Right kidney (tissue), 1 donor: Measurements from ENCODE around the gene TMEM184A.
"Not testable (repeated sequence)": the region's sequence is repeated elsewhere in the genome, so short reads cannot be mapped to it uniquely, and the experiment has no call there.

Experiments
- DNase-seq: peaks from one replicate; pipeline ENCODE4 v3.0.0-alpha.2; 2016

TMEM184A gene

DNA sequence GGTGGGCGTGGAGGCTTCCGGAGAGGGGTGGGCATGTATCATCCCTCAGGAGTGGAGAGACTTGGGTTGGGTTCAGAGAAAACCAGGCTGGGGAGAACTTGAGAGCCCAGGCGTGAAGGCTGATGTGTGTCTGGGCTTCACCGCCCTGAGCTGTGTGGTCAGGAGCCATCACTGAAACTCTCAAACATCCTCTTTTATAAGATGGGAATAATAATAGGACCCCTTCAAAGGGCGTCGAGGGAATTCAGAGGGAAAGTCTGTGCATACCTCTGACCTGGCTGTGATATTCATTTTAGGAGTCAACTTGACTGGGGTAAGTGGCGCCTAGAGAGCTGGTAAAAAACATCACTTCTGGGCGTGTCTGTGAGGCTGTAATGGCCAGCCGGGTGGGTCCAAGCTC is 34.9 kb upstream of the TMEM184A start:
- DNase-seq, result no peak

DNA sequence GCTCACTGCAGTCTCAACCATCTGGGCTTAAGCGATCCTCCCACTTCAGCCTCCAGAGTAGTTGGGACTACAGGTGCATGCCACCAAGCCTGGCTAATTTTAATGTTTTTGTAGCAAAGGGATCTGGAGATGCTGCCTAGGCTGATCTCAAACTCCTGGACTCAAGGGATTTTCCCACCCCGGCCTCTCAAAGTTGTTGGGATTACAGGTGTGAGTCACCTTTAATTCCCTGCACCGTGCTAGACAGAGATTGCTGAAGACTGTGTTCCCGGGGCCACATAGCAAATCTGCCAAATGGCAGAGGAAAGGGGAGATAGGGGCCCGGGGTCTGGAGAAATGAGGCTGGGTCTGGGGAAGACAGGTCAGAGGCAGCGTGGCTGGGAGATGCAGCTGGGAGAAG is 34.5 kb upstream of the TMEM184A start:
- no peak for DNase-seq

DNA sequence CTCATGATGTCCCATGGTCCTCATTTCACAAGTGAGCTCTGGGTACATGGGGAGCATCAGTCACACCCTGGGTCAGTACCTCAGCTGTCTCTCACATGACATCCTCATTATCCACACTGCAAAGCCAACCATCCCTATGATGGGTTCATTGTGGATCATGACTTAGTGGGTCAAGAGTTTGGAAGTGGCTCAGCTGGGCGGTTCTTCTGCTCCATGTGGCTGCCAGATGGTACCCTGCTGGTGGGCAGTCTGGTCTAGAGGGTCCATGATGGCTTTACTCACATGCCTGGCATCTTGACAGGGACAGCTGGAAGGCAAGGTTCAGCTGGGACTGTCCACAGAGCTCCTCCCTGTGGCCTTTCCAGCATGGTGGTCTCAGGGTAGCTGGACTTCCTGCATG is 33.0 kb upstream of the TMEM184A start:
- DNase-seq, result no peak

DNA sequence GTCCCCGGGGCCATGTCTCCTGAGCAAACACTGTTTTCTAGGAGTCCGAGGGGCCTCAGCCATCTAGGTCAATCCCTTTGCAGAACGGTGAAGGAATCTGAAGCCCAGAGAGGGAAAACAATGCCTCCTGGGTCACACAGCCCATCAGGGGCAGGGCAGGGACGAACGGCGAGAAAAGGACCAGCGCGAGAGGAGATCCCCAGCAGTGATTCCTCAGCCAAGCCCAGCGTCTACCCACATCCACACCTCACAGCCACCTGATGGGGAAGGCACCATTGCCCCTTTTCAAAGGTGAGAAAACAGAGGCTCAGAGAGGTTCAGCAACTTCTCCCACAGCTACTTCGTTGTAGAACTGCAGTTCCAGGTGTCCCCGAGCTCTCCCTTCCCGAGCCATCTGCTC is 31.7 kb upstream of the TMEM184A start:
- no peak for DNase-seq

DNA sequence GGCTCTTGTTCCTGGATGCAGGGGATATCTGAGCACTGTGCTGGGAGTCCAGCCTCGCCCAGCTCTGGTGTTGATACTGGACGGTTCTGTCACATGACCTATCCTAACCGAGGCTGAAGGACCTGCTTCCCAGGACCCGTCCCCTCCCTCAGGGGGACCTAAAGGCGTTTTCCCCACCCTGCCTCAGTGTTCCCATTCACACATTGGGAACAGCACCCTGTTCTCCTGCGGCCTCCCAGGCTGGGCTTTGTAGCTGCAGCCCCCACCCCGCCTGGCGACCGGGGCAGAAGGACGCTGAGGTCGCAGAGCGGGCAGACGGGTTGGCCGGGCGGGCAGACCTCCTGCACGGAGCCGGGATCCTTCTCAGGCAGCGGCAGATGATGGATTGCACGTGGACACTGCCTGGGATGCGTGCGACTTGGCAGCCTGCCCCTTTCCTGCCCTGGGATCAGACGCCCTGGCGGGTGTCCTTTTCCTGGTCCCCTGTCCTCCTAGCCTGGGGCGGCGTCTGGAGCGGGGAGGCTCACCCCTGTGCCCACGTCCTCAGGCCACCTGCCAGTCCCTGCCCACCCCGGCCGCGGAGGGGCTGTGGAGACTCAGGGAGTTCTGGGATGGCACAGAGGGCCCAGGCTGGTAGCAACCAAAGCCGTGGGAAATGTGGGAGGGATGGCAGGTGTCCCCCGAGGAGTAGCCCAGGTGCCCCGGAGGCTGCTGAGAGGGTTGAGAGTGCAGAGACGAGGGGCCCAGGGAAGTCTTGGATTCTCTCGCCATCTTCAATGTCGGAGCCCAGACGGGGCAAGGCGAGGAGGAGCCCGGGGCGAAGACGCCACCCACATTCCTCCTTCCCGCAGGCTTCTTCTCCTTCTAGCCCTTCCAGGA is 31.1 kb upstream of the TMEM184A start:
- DNase-seq, result no peak

DNA sequence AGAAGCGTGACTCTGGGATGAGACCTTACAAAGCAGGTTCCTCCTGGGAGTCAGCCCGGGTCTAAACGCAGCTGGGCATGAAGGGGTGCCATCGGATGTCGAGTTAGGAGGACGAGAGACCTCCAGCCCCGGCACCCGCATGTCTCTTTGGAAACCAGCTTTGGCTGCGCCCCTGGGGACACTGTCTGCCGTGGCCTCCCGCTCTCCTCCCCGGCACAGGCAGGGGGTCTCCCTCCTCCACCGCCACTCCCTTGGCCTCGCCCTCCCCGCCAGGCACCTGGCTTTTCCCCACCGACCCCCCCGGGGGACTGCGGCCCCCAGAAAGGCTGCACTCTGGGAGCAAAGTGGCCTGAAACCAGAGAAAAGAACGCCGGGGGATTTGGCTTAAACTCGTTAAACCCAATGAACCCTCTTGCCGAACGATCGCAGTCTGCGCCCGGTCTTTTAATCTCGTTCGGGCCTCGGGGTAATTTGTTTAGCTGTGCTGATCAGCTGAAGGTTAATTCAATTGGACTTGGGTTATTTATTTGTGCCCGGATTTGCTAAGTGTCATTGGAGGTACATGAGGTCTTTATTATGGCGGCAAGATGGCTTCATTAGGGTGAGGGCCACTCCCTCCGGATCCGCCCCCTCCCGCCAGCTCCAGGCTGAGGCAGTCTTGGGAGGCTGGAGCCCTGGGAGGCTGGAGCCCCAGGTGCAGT is 30.3 kb upstream of the TMEM184A start:
- no peak for DNase-seq

DNA sequence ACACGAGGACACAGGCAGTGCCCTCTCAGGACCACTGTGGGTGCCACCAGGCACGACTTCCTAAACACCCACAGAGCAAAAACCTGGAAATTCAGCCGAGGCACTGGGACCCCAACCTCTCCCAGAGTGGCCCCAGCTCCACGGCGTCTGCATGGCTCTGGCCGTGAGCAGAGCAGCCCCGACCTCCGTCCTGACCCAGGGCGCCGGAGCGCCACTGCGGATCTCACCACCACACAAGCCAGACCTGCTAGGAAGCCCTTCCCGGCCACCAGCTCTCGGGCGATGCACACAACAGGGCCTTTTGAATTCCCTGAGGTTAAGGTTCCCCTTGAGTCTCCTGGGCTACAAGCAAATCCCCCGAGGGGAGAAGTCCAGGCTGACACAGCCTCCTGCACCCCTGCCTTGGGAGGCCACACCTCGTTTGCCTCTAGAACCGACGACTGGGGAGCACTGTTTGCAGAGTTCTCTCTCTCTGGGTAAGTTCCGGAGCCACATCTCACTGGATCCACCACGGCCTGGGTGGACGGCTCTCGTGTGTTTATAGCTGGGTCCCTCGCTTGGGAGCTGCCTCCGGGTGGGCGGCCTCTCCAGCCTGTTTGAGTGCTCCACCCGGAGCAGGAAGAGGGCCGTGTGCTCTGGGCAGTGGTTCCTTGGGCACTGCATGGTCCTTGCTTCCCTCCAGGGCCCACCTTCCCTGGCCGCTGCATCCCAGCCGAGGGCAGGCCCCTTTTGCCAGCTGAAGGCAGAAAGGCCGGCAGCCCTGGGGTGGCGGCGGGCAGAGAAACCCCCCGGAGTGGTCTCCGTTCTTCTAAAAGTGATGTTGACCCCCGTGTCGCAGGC is 29.4 kb upstream of the TMEM184A start:
- DNase-seq, result no peak

DNA sequence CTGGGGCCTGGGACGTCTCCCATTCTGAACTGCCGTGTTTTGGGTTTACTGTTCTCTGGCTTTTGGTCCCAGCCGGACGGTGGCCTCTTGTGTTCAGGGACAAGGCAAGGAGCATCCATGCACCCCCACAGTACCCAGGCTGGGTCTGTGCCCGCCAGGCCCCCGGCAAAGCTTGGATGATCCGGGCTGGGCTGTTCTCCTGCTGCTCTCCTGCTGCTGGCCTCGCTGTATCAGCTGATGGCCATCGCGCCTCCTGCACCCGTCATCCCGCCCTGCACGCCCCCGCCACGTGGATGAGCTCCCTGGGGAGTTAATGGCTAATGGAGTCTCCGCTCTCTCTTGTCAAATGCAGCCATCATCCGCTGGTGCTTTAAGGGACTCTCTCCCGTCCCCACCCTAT is 28.7 kb upstream of the TMEM184A start:
- no peak for DNase-seq

DNA sequence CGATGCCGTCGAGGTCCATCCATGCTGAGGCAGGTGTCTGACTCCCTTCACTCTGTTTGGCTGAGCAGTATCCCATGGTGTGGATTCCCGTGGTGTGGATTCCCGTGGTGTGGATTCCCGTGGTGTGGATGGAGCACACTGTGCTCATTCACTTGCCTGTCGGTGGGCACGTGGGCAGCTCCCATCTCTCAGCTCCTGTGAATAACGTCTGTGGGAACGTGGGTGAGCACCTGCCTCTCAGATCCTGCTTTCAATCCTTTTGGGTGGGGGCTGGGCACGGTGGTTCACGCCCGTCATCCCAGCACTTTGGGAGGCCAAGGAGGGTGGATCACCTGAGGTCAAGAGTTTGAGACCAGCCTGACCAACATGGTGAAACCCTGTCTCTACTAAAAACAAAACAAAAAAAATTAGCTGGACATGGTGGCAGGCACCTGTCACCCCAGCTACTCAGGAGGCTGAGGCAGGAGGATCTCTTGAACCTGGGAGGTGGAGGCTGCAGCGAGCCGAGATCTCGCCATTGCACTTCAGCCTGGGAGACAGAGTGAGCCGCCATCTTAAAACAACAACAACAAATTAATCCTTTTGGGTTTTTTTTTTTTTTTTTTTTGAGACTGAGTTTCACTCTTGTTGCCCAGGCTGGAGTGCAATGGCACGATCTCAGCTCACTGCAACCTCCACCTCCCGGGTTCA is 27.4 kb upstream of the TMEM184A start:
- not testable (repeated sequence) for DNase-seq

DNA sequence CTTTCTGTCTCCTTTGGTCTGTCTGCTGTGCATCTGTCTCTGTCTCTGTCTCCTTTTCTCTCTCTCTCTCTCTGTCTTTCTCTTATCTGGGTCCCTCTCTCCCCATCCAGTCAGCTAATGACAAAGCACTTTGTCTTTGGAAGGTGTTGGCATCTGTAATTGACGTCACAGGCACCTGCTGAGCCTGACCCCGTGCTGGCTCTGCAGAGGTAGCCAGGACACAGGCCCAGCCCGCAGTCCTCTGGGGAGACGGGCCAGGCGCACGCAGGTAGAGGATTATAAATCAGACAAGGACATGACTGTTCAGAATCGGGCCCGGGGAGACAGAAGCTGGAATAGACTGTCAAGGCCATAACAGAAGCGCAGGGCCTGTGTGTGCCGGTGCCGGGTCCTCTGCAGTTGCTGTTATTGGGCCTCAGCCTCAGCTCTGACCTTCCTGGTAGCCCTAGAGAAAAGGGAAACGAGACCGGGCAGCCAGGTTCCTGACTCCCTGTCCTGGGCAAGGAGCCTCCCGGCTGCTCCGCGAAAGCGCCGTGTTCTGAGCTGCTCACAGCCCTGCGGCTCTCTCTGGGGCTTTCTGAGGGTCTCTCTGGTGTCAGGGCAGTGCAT is 24.5 kb upstream of the TMEM184A start:
- DNase-seq, result no peak

DNA sequence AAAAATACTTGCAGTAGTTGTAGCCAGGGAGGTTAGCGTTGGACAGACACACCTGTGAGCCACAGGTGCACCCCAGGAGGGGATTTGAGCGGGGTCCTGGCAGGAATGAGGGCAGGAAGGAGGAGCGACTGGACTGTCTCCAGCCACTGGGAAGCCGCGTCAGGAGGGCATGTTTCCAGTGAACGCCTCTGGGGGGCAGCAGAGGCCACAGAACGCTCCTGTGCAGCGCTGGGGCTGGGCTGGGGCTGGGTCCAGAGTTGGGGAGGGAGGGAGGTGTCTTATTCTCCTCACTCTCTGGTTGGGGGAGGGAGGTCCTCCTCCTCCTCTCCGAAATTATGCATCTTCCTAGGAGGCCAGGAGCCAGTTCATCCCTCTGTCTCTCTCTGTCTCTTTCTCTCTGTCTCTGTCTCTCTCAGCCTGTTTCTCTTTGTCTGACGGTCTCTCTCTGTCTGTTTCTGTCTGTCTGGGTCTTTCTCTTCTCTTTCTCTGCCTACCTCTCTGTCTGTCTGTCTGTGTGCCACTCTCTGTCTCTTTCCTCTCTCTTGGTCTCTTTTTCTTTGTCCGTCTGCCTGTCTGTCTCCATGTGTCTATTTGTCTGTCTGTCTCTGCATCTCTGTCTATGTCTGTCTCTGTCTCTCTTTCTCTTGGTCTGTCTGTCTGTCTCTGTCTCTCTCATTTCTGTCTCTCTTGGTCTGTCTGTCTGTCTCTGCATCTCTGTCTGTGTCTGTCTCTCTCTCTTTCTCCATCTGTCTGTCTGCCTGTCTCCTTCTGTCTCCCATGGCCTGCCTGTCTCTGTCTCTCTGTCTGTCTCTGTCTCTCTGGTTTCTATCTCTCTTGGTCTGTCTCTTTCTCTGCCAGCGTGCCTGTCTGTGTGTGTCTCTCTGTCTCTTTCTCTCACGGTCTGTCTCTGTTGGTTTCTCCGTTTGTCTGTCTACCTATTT is 23.7 kb upstream of the TMEM184A start:
- DNase-seq, result peak; percentile 49

DNA sequence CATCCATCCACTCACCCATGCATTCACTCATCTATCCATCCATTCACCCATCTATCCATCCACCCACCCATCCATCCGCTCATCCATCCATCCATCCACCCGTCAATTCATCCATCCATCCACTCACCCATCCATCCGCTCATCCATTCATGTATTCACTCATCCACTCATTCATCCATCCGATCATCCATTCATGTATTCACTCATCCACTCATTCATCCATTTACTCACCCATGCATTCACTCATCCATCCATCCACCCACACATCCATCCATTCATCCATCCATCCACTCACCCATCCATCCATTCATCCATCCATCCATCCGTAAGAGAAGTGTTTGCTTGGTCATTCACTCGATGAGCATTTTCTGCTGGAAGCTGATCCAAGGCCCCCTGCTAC is 22.5 kb upstream of the TMEM184A start:
- DNase-seq, result no peak

DNA sequence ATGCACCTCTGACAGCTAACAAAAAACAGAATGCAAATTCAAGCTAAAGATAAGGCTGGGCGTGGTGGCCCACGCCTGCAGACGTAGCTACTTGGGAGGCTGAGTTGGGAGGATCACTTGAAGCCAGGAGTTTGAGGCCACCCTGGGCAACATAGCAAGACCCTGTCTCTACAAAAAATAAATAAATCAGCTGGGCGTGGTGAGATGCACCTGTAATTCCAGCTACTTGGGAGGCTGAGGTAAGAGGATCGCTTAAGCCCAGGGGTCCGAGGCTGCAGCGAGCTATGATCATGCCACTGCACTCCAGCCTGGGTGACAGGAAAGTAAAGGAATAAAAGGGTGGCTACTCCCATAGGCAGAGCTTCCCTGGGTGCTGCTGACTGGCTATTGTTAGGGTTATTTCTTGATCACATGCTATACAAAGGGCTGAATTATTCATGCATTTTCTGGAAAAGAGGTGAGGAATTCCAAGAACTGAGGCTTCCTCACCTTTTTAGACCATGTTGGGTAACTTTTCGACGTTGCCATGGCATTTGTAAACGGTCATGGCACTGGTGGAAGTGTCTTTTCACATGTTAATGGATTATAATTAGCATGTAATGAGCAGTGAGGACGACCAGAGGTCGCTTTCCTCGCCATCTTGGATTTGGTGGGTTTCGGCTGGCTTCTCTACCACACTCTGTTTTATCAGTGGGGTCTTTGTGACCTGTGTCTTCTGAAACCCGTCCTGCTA is 20.7 kb upstream of the TMEM184A start:
- DNase-seq, result no peak

DNA sequence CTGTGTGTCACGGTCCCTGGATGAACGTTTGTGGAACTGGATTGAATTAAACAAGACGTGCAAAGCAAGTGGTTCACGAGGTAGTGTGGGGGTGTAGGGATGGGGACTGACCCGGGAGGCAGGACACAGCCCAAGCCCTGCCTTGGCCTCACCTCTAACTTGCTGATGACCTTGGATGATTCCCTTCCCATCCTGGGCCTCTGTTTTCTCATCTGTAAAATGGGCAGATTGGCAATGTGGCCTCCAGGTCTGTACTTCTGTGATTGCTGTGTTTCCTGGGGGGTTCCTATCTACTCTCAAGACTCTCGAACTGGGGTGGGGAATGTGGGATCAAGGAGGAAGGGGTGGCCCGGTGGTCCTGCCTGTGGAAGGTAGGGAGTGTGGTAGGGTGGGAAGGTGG is 19.8 kb upstream of the TMEM184A start:
- no peak for DNase-seq

DNA sequence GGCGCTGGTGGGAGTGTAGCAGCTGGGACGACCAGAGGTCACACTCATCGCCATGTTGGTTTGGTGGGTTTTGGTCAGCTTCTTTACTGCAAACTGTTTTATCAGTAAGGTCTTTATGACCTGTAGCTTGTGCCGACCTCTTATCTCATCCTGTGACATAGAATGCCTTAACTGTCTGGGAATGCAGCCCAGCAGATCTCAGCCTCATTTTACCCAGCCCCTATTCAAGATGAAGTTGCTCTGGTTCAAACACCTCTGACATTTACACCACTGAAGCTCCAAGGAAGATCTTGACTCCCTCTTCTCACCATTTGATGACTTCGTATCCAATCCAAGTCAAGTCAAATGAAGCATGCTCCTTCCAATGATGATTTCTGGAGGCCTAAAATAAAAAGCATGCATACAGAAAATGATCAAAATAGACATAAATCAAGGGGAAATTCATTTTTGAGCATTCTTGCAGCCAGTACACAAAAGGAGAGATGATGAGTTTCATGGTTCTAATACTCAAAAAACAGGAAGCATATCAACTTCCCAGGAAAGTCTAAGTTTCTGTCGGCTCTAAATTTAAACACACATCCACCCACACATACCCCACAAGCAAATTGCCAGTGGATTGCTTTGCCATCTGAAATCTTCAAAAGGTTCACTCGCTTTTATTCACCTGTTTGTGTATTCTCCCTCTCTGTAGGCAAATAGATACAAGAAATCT is 16.3 kb upstream of the TMEM184A start:
- DNase-seq, result no peak

DNA sequence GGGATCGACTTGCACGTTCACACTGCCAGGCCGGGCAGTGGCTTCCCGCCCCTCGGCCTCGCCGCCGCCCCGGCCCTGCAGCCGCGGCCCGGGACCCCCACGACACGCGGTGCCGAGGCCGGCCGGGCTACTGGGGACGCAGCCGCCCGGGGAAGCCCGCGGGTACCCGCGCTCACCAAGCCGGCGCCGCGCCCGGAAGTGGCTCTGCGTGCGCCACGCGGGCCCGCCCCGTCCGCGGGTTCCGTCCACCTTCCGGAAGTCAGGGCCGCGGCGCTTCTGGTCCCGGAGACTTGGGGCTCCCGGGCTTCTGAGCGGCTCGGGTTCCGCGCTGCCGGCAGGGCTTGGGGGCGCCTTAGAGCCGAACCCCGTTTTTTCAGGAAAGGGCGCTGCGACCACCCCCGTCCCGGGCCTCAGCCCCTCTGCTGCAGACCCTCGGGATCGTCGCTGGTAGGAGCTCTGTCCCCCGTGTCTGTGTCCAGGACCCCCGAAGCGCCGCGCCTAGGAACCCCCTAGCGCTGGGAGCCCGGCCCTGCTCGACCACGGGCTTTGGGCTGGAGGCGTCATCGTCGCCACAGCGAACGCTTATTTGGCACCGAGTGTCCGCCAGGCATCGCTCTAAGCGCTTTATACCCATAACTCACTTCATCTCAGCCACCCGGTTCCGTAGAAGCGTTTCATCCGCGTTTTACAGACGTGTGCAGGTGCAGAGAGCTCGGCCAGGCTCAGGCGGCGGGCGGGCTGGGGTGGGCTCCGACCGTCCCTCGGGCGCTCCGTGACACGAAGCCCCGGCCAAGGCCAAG is 14.0 kb upstream of the TMEM184A start, which contains the start of gene PSMG3:
Gene PSMG3 (minus strand): TSS at position 200 of the 800 bp plus-strand sequence. CDS start 693 bp downstream, outside the sequence.
- DNase-seq, result peak; percentile 96

DNA sequence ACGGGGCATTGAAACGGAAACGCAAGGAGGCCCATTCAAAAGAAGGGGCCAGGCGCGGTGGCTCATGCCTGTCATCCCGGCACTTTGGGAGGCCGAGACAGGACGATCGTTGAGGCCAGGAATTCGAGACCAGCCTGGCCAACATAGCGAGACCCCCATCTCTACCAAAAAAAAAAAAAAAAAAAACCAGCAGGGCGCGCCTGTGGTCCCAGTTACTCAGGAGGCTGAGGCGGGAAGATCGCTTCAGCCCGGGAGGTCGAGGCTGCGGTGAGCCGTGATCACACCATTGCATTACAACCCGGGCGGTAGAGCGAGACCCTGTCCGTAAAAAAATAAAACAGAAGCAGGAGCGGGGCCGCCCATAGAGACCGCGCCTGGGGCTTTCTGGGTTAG is 13.4 kb upstream of the TMEM184A start:
- DNase-seq, result no peak

DNA sequence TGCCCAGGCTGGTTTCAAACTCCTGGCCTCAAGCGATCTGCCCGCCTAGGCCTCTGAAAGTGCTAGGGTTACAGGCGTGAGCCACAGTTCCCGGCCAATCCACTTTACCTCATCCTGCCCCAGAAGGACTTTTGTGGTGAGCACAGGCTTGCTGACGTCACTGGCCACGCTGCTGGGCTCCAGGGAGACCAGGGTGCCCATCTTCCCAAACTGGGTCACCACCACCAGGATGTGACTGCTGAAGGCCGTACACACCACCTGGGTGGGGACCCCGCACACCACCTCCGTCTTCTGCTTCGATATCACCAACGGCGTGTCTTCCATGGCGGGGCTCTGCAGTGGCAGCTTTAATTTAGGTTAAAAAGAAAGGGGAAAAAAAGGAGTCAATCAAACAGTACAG is 13.0 kb upstream of the TMEM184A start:
- no peak for DNase-seq
